SK-N-SH treated with all-trans-retinoic acid at 6 μM for 48 hours (cell line): ENCODE data around the gene SLC26A2.

Experiments
- ARNTL ChIP-seq: fragments of 450-650 bp; formaldehyde crosslinking; IDR thresholded peaks from 2 replicates; pipeline ENCODE4 v1.5.0; 2020; ENCODE audit warnings: low read depth, mild to moderate bottlenecking, moderate library complexity, borderline replicate concordance
- ESRRG ChIP-seq: fragments of 250-450 bp; sonication (Bioruptor Pico); IDR thresholded peaks from 2 replicates; pipeline ENCODE4 v1.6.1; 2021; ENCODE audit warnings: mild to moderate bottlenecking
- GLIS3 ChIP-seq: fragments of 250-450 bp; sonication (Bioruptor Pico); IDR thresholded peaks from 2 replicates; pipeline ENCODE4 v1.5.0; 2020; ENCODE audit warnings: mild to moderate bottlenecking, moderate library complexity
- ISL1 ChIP-seq: fragments of 250-450 bp; sonication (Bioruptor Pico); IDR thresholded peaks from 2 replicates; pipeline ENCODE4 v2.1.2; 2022; ENCODE audit warnings: mild to moderate bottlenecking, moderate library complexity
- OSR1 ChIP-seq: fragments of 250-450 bp; sonication (Bioruptor Pico); IDR thresholded peaks from 2 replicates; pipeline ENCODE4 v1.8.0; 2022; ENCODE audit warnings: moderate library complexity, mild to moderate bottlenecking, inconsistent platforms
- PATZ1 ChIP-seq: fragments of 250-450 bp; sonication (Bioruptor Pico); IDR thresholded peaks from 2 replicates; pipeline ENCODE4 v1.8.0; 2020; ENCODE audit warnings: mild to moderate bottlenecking, moderate library complexity, borderline replicate concordance
- PPARA ChIP-seq: fragments of 250-450 bp; sonication (Bioruptor Pico); IDR thresholded peaks from 2 replicates; pipeline ENCODE4 v1.5.0; 2020; ENCODE audit warnings: mild to moderate bottlenecking, borderline replicate concordance
- RARB ChIP-seq: fragments of 250-450 bp; sonication (Bioruptor Pico); IDR thresholded peaks from 2 replicates; pipeline ENCODE4 v1.8.0; 2021; ENCODE audit warnings: mild to moderate bottlenecking, moderate library complexity
- TCF4 ChIP-seq: fragments of 250-450 bp; sonication (Bioruptor Pico); IDR thresholded peaks from 2 replicates; pipeline ENCODE4 v1.8.0; 2021; ENCODE audit warnings: mild to moderate bottlenecking, moderate library complexity, borderline replicate concordance
- TOX ChIP-seq: fragments of 250-450 bp; sonication (Bioruptor Pico); IDR thresholded peaks from 2 replicates; pipeline ENCODE4 v1.8.0; 2021; ENCODE audit warnings: mild to moderate bottlenecking, moderate library complexity, borderline replicate concordance
- ZFP3 ChIP-seq: fragments of 250-450 bp; sonication (Bioruptor Pico); IDR thresholded peaks from 2 replicates; pipeline ENCODE4 v1.5.0; 2020; ENCODE audit warnings: mild to moderate bottlenecking, moderate library complexity
- ZFP30 ChIP-seq: fragments of 450-650 bp; formaldehyde crosslinking; IDR thresholded peaks from 2 replicates; pipeline ENCODE4 v1.5.0; 2022; ENCODE audit warnings: mild to moderate bottlenecking, moderate library complexity
- ZNF8 ChIP-seq: fragments of 450-650 bp; formaldehyde crosslinking; IDR thresholded peaks from 2 replicates; pipeline ENCODE4 v1.5.0; 2020; ENCODE audit warnings: mild to moderate bottlenecking, moderate library complexity
- TF ChIP-seq, protein P1 (sequence below): fragments of 250-450 bp; sonication (Bioruptor Pico); IDR thresholded peaks from 2 replicates; pipeline ENCODE4 v1.5.0; 2020; ENCODE audit warnings: mild to moderate bottlenecking, moderate library complexity

GRCh38 chr5:149931992-149932436 is 28.5 kb upstream of the SLC26A2 start:
- no peak for TF ChIP-seq TCF4
- TF ChIP-seq ZFP30 = no peak
- TF ChIP-seq PATZ1 (CRISPR knock-in tag) = no peak
- no peak for TF ChIP-seq PPARA (CRISPR knock-in tag)
- no peak for TF ChIP-seq RARB (CRISPR knock-in tag)
- no peak for TF ChIP-seq GLIS3 (CRISPR knock-in tag)
- TF ChIP-seq, protein P1, sequence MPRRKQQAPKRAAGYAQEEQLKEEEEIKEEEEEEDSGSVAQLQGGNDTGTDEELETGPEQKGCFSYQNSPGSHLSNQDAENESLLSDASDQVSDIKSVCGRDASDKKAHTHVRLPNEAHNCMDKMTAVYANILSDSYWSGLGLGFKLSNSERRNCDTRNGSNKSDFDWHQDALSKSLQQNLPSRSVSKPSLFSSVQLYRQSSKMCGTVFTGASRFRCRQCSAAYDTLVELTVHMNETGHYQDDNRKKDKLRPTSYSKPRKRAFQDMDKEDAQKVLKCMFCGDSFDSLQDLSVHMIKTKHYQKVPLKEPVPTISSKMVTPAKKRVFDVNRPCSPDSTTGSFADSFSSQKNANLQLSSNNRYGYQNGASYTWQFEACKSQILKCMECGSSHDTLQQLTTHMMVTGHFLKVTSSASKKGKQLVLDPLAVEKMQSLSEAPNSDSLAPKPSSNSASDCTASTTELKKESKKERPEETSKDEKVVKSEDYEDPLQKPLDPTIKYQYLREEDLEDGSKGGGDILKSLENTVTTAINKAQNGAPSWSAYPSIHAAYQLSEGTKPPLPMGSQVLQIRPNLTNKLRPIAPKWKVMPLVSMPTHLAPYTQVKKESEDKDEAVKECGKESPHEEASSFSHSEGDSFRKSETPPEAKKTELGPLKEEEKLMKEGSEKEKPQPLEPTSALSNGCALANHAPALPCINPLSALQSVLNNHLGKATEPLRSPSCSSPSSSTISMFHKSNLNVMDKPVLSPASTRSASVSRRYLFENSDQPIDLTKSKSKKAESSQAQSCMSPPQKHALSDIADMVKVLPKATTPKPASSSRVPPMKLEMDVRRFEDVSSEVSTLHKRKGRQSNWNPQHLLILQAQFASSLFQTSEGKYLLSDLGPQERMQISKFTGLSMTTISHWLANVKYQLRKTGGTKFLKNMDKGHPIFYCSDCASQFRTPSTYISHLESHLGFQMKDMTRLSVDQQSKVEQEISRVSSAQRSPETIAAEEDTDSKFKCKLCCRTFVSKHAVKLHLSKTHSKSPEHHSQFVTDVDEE (CRISPR knock-in tag) = no peak
- no peak for TF ChIP-seq ISL1 (CRISPR knock-in tag)
- TF ChIP-seq ARNTL (CRISPR knock-in tag) = no peak
- TF ChIP-seq ZFP3 (CRISPR knock-in tag) = no peak
- no peak for TF ChIP-seq TOX (CRISPR knock-in tag)
- no peak for TF ChIP-seq ZNF8 (CRISPR knock-in tag)
- TF ChIP-seq ESRRG (CRISPR knock-in tag) = no peak
- TF ChIP-seq OSR1 (CRISPR knock-in tag) = no peak
